Type B pancreatic cell (in vitro differentiated cells): Measurements from ENCODE around the gene ZNF169. TPM values are rescaled to one million over a fixed set of nuclear protein-coding genes. Genes with fewer than 3 reads are reported as not detected.

ENCODE experiments used
- total RNA-seq: library from RNA; stranded (reverse); gene quantifications from 2 replicates; pipeline ENCODE4 v1.2.1, GENCODE V29; 2021; ENCODE audit warnings: low replicate concordance

The ZNF169 gene
- total RNA-seq, 1 donor from 2014 or later: 6.6 TPM

Other genes starting within 250 kb of the ZNF169 start
- gene PTPDC1, start 174.8 kb upstream of the ZNF169 start, total RNA-seq: 6.1 and 7.9 TPM in 2 replicates
- not detected in 2 replicates for gene NUTM2F, start 69.3 kb downstream of the ZNF169 start, total RNA-seq